Transverse colon (tissue), 4 donors: ENCODE measurements around the gene SCAPER. TPM values are rescaled to one million over a fixed set of nuclear protein-coding genes. Genes with fewer than 3 reads are reported as not detected.

Experiments
- DNase-seq: peaks from one replicate; pipeline ENCODE4 v3.0.0-alpha.2; 2019
- H3K27ac ChIP-seq, 4 donors: fragments of 200-600 bp; sonication (generic); 2 replicates each; pipeline ENCODE4 v1.5.1; 2016 to 2018; ENCODE audit warnings: inconsistent platforms in 4 of 4
- H3K27me3 ChIP-seq: fragments of 200-600 bp; sonication (generic); 2 replicates; pipeline ENCODE4 v1.5.1; 2017; ENCODE audit warnings: inconsistent platforms
- H3K36me3 ChIP-seq, 4 donors: fragments of 200-600 bp; sonication (generic); 2 replicates each; pipeline ENCODE4 v1.5.1; 2017 to 2019; ENCODE audit warnings: inconsistent platforms in 4 of 4
- H3K4me1 ChIP-seq, 4 donors: fragments of 200-600 bp; sonication (generic); 2 replicates each; pipeline ENCODE4 v1.5.1; 2017 to 2020; ENCODE audit warnings: inconsistent platforms in 4 of 4
- H3K4me3 ChIP-seq, 4 donors: fragments of 200-600 bp; sonication (generic); 1 replicate in 1 of 4; 2 replicates in 3 of 4; pipeline versions ENCODE4 v1.5.1 to v1.6.1; 2017 to 2019; ENCODE audit warnings: inconsistent platforms in 4 of 4
- H3K9me3 ChIP-seq, 2 donors: fragments of 200-600 bp; sonication (generic); 2 replicates each; pipeline ENCODE4 v1.5.1; 2017 to 2019; ENCODE audit warnings: inconsistent platforms in 2 of 2
- CTCF ChIP-seq, 5 experiments: fragments of 200-600 bp in 3 of 5; fragments of 450-650 bp in 2 of 5; sonication (generic) in 3 of 5; IDR thresholded peaks; 1 replicate in 2 of 5; 2 replicates in 3 of 5; pipeline ENCODE4 v1.5.1; 2016 to 2017; ENCODE audit warnings: antibody characterized with exemption in 5 of 5, inconsistent platforms in 3 of 5, mild to moderate bottlenecking in 2 of 5, moderate library complexity in 1 of 5
- EP300 ChIP-seq: sonication (generic); formaldehyde crosslinking; IDR thresholded peaks from one replicate; pipeline ENCODE4 v1.6.1; 2017; ENCODE audit warnings: antibody characterized with exemption, low read depth
- POLR2A ChIP-seq: fragments of 450-650 bp; IDR thresholded peaks from one replicate; pipeline ENCODE4 v1.6.1; 2016; ENCODE audit warnings: antibody characterized with exemption, mild to moderate bottlenecking, moderate library complexity
- POLR2AphosphoS5 ChIP-seq, 3 donors: sonication (generic); formaldehyde crosslinking; IDR thresholded peaks; one replicate each; pipeline ENCODE4 v1.6.1; 2016; ENCODE audit warnings: antibody characterized with exemption in 3 of 3
- WGBS, 2 donors: methylation state at CpG; one replicate each; pipeline ENCODE4 v1.1.5; 2018; ENCODE audit warnings: low coverage in 1 of 2; 5-methylcytosine and 5-hydroxymethylcytosine counted together
- in situ Hi-C, 4 donors: fragments of 200-750 bp; cut with MboI; loops; one replicate each; pipeline versions ENCODE4 v1.15.0 to v1.15.1; 2017; ENCODE audit warnings: low sequenced_read_pairs in 3 of 4, low pct_ligation_motif_present in 1 of 4, low pct_unique_long_range_greater_than_20kb in 1 of 4
- intact Hi-C: fragments of 100-400 bp; cut with DNase I; formaldehyde crosslinking; loops from one replicate; pipeline ENCODE4 v1.15.1; 2023; ENCODE audit warnings: low total_unique reads
- total RNA-seq, 4 donors: library from RNA; depleted of rRNA; stranded (reverse); fragments of >200 nt; gene quantifications; one replicate each; pipeline ENCODE4 v1.1.0, GENCODE V29; 2016

Gene SCAPER
- total RNA-seq, 4 donors from 2014 or later = 31.8 to 121 (median 48.7) TPM

GRCh38 chr15:76529911-76530310 lies 375.2 kb downstream of the SCAPER start:
- Histone ChIP-seq H3K4me3 (no peak overlapping the region), H3K27ac (no peak overlapping the region), H3K9me3 (no peaks in the 10 kb centered on the region), H3K36me3 (no peaks in the 10 kb centered on the region), H3K4me1 (peaks cover 4 to 15% (median 5%) of the 10 kb centered on the region in 4 donors), H3K27me3 (no peaks in the 10 kb centered on the region)
- in situ Hi-C loops = no loop called here
- intact Hi-C loops = no loop called here
- no peak for TF ChIP-seq CTCF (IDR thresholded peaks at IDR 0.05)
- TF ChIP-seq EP300 = no peak
- no peak for TF ChIP-seq POLR2A
- TF ChIP-seq POLR2AphosphoS5 (IDR thresholded peaks at IDR 0.05) = no peak
- WGBS, 2 donors = 97 to 100% methylated on average over 3 of the region's 3 CpGs
- no peak for DNase-seq

GRCh38 chr15:76526111-76526510 lies 379.0 kb downstream of the SCAPER start:
- WGBS, 2 donors = 90 to 97% methylated on average over 1 of the region's 1 CpG
- H3K27me3 ChIP-seq = no peaks in the 10 kb centered on the region
- in situ Hi-C loops = no loop called here
- TF ChIP-seq POLR2AphosphoS5 (IDR thresholded peaks at IDR 0.05) (no peak), CTCF (IDR thresholded peaks at IDR 0.05) (no peak), POLR2A (no peak), EP300 (no peak)
- intact Hi-C loops = no loop called here
- H3K4me3 ChIP-seq = no peak overlapping the region
- H3K9me3 ChIP-seq = no peaks in the 10 kb centered on the region
- no peak overlapping the region for H3K27ac ChIP-seq
- H3K36me3 ChIP-seq = no peaks in the 10 kb centered on the region
- no peak for DNase-seq
- H3K4me1 ChIP-seq = no peaks in the 10 kb centered on the region

GRCh38 chr15:76517910-76518309 lies 387.2 kb downstream of the SCAPER start:
- in situ Hi-C loops (no loop called here), intact Hi-C loops (no loop called here)
- no peaks in the 10 kb centered on the region for H3K36me3 ChIP-seq
- H3K4me3 ChIP-seq = no peak overlapping the region
- H3K9me3 ChIP-seq = no peaks in the 10 kb centered on the region
- no peak overlapping the region for H3K27ac ChIP-seq
- peaks cover 0 to 14% (median 3%) of the 10 kb centered on the region in 4 donors for H3K4me1 ChIP-seq
- H3K27me3 ChIP-seq = no peaks in the 10 kb centered on the region
- no peak for DNase-seq
- TF ChIP-seq POLR2AphosphoS5 (IDR thresholded peaks at IDR 0.05) = no peak
- TF ChIP-seq EP300 = no peak
- TF ChIP-seq POLR2A = no peak
- TF ChIP-seq CTCF (IDR thresholded peaks at IDR 0.05) = no peak

- in situ Hi-C loops = no loop called here
- TF ChIP-seq CTCF (IDR thresholded peaks at IDR 0.05) = no peak
- no peak for TF ChIP-seq EP300
- TF ChIP-seq POLR2A = no peak
- no peak for TF ChIP-seq POLR2AphosphoS5 (IDR thresholded peaks at IDR 0.05)
- 33 to 62% methylated on average over 1 of the region's 1 CpG for WGBS, 2 donors
- intact Hi-C loops = no loop called here
- H3K27ac ChIP-seq = no peak overlapping the region
- H3K27me3 ChIP-seq = no peaks in the 10 kb centered on the region
- H3K4me3 ChIP-seq = no peak overlapping the region
- H3K36me3 ChIP-seq = no peaks in the 10 kb centered on the region
- DNase-seq = no peak
- no peaks in the 10 kb centered on the region for H3K9me3 ChIP-seq
- H3K4me1 ChIP-seq = peaks cover 0 to 14% (median 3%) of the 10 kb centered on the region in 4 donors
Measured at GRCh38 chr15:76514282-76514681, 390.9 kb downstream of the SCAPER start.
